ENCODE measurements around the gene IFI16. TPM values are rescaled to one million over a fixed set of nuclear protein-coding genes. Genes with fewer than 3 reads are reported as not detected.
"Not testable (repeated sequence)": the region's sequence is repeated elsewhere in the genome, so short reads cannot be mapped to it uniquely, and the experiment has no call there.

IFI16 gene
- total RNA-seq, 1 donor from 2014 or later: 160 TPM

DNA sequence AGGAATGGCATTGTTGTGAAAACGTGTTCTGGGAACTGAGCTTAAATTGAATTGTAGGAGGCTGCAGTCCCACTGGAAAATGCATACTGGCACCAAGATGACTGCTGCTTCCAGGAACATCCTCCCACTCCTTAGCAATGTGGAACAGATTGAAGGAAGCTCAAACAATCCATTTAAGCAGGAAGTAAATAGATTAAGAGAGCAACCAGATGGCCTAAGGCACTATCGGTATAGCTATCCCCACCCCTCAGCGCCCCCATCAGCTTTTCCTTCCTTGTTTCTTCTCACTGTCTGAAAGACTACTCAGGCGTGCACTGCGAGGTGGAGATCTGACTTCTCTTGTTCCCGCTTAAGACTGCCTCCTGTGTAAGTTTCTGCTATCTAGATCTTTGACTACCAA lies 4.0 kb upstream of the IFI16 start:
- ATAC-seq (no peak), DNase-seq (ENCODE audit: low spot score) (no peak)
- intact Hi-C loops (cut with DNase I): no loop called here

DNA sequence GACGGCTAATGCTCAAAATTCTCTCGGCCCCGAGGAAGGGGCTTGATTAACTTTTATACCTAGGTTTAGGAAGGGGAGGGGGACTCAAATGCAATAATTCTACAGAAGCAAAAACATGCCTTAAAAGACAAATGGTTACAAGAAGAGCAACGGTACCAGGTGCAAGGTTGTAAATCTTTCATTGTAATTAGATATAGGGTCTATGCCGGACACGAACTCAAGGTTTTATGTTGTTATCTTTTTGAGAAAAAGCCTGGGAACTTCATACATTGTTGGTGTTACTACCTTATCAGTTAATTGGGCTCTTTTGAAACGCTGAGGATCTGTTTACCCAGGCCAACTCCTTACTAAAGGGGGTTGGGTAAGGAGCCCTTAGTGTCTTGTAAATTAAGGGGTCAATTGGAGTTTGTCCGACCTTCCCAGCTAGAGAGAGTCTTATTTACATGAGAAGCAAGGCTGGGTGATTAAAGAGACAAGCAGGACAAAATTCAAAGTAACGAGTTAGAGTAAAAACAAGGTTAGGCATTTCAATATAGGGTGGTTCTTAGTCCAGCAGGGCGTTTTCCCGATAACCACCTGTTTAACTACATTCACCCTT lies 3.4 kb upstream of the IFI16 start:
- ATAC-seq; intact Hi-C loops (cut with DNase I); DNase-seq (ENCODE audit: low spot score): not testable (repeated sequence)

DNA sequence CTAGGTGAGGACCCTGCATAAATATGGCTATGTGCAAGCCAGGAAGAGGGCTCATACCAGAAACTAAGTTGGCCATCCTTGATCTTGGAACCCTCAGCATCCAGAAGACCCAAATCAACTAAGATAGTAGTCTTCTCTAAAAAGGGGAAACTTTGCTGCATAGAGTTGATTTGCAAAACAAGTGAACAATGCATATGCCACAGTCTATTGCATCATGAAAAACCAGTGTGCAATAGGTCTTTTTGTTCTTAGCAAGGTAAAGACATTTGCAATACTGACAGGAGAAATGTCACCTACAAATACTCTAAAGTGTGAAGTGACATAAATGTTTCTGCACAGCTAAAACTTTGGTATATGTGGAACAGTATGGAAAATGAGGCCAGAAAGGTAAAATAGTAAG lies 2.0 kb upstream of the IFI16 start:
- DNase-seq (ENCODE audit: low spot score) (no peak), ATAC-seq (no peak)
- intact Hi-C loops (cut with DNase I): no loop called here

DNA sequence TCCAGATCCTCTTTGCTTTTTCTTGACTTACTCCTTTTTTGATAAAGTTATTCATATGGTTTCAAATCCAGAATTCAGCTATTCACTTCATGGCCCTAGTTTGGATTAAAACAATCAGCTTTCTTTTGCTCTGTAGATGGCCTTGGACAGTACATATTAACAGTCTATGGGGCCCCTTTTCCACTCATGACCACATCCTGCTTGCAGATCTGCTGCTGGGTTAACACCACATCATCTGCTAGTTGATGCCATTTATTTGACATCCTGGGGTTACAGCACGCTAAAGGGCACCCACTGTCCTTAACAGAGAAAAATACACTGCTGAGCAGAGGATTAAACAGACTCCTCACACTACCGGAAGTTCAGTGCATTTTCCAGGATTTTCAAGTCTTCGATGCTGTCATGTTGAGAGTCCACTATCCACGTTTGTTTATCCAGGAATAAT lies 941 bp upstream of the IFI16 start:
- intact Hi-C loops (cut with DNase I): no loop called here
- ATAC-seq (peak; percentile 27), DNase-seq (ENCODE audit: low spot score) (no peak)

DNA sequence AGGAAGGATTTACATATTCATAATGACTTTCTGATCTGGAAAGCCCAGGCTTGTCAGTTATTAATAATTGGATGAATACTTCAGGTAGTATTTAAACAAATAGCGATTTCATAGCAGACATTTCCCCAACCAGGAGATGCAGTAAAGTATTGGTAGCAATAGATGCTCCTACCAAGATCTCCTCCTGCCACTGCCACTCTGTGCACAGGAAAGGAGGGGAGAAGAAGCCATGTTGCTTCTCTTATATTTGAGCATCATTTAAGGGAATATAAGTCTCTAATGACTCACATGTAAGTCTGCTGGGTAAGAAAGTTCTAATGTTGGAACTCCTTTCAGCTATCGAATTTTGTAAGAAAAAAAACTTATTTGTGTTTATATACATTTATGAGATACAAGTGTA lies 420 bp upstream of the IFI16 start:
- ATAC-seq (peak; percentile 9), DNase-seq (ENCODE audit: low spot score) (no peak)
- intact Hi-C loops (cut with DNase I): no loop called here

DNA sequence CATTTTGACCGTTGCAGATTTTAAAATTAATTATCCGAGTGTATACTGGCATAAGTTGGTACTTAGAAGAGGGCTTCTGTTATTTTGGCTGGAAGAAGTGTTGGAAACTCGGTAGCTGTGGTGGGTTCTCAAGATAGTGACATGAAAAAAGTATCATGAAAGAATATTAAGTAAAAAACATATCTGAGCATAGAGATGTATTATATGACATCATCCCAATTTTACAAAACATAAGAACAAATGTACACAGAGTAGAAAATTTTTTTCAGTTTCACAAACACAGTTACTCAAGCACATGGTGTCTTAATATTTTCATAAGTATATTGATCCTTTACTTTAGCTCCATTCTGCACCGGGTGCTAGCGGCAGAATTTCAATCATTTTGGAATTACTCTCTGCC lies 684 bp downstream of the IFI16 start:
- intact Hi-C loops (cut with DNase I): no loop called here
- DNase-seq (ENCODE audit: low spot score): no peak
- ATAC-seq: peak; percentile 1

DNA sequence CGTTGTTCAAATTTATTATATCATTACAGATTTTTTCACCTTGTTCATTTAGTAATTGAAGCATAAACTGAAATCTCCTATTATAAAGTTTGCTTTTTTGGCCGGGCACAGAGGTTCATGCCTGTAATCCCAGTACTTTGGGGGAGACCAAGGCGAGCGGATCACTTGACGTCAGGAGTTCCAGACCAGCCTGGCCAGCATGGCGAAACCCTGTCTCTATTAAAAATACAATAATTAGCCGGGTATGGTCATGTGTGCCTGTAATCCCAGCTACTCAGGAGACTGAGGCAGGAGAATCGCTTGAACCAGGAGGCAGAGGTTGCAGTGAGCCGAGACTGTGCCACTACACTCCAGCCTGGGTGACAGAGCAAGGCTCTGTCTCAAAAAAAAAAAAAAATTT lies 1.3 kb downstream of the IFI16 start:
- DNase-seq (ENCODE audit: low spot score); intact Hi-C loops (cut with DNase I): not testable (repeated sequence)
- ATAC-seq: peak; percentile 9

DNA sequence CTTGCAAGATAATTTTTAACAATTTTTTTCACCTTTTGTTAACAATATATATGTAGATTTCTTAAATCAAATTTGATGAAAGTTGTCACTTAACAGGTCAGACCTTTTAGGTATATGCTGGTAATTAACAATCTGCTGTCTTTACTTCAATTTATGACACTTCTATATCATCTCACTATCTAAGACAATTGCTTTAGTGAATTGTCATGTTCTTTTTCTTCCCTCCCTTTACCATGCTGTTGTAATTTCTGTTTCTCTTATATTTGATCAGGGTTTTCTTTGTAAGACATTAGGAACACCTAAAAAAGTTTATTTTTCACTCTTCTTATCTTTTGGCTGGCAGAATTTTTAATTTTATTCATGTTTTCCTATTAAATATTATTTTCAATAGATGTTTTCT lies 2.0 kb downstream of the IFI16 start:
- ATAC-seq: no peak
- no peak for DNase-seq (ENCODE audit: low spot score)
- intact Hi-C loops (cut with DNase I): no loop called here

DNA sequence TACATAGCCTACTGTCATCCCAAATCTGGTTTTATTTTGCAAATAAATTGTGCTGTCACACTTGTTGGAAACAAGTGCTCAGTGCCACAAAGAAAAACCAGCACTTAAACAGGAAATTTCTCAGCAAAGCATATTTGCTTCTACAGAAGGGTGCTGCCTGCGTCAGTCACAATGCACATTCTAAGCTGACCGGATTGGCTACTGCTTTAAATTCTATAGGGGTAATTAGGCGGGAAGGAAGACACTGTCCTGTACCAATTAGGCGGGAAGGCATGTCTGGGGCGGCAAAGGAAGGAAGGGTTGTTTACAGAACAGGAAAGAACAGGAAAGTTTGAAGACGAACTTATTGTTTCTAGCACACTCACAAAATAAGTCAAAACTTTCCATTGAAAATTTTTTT lies 2.8 kb downstream of the IFI16 start:
- ATAC-seq (no peak), DNase-seq (ENCODE audit: low spot score) (no peak)
- intact Hi-C loops (cut with DNase I): no loop called here

DNA sequence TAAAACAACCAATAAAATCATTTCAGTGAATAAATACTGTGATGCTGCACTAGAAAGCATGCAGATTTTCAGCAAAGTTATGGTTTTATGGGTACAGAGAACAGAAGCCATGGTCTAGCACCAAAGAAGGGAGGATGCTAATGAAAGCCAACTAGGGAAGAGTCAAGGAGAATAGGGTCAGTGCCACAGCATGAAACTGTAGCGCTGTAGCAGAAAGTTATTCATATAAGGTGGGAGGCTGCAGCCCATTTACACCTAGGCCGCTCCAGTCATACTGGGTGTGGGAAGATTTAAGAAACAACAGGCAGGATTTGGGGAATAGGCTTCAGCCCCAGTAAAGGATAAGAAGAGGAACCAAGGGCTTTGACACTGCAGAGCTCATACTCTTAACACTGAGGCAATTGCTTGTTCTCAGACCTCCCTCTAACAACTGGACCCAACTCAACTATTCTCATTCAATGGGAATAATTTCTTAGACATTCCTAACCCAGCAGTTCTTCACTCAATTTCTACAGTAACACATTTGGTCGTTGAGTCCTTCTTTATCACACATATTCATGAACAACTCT lies 4.4 kb downstream of the IFI16 start:
- DNase-seq (ENCODE audit: low spot score) (no peak), ATAC-seq (no peak)
- intact Hi-C loops (cut with DNase I): no loop called here

DNA sequence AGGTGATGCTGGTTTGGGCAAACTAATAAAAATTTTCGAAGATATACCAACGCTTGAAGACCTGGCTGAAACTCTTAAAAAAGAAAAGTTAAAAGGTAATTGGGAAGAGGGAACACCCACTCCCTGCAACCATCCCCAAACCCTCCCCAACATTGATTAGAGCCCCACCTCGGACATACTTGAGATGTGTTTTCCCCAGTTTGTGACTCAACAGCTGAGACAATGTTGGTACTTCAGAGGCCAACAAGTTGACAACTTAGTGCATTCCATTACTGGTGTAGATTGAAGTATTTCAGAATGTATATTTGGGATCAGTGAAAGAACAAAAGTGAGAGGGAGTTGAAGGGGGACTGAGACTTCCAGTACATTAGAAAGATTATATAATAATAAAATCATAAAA lies 5.1 kb downstream of the IFI16 start:
- DNase-seq (ENCODE audit: low spot score): no peak
- intact Hi-C loops (cut with DNase I): no loop called here
- ATAC-seq: no peak

DNA sequence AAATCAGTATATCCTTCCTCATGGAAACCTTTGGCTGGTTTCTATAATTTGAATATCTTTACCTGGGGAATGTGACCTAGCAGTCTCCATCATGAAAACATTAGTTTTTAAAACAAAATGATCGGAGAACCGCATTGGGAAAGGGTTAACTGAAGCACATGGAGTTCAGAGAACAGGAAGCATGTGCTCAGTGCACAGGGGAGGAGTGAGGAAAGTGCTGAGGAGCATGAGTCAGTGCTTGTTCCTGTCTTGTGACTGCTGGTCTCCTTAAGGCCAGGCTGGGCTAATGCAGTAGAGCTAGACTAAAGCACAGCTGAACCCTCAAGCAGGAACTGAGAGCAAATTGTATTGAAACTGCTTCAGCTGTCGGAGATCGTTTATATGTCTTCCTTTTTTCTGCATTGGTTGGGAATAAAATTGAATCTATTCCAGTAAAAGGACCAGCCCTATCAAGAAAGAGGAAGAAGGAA lies 5.8 kb downstream of the IFI16 start:
- DNase-seq (ENCODE audit: low spot score) (peak; percentile 64), ATAC-seq (peak; percentile 96)
- intact Hi-C loops (cut with DNase I): no loop called here

DNA sequence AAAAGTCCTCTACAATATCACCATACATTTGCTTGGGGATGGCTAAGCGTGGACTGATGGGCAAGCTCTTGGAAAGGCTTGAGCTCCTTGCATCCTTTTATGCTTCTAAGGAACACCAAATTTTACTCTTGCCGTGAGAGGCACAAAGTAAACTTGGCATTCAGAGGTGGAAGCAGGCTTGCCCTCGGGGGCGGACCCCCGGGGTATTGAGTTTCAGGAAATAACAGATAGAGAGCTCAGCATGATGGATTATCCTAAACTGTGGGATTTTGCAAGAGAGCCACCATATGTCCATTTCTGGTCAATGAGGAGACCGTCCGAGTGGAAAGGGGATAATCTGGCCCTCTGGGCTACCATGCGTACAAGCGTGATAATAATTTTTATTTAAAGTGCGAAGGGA lies 14.0 kb downstream of the IFI16 start:
- intact Hi-C loops (cut with DNase I): no loop called here
- no peak for ATAC-seq
- no peak for DNase-seq (ENCODE audit: low spot score)

DNA sequence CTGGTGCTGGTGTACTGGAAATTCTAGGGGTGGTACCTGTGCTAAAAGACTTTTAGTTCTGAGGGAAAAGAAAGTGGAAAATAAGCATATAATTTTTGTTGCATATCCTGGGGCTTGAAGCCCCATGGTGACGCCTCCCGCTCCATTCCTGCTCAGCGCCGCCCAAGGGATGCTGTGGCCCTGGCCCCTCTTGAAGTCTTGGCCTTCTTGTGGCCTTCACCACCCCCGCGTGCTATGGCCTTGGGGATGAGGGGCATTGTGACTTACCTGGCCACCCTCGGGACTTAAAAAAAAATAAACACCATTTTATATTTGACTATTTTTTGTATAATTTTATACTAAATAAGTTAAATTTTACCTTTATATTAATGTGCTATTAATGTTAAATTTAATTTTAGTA lies 15.3 kb downstream of the IFI16 start:
- no peak for ATAC-seq

DNA sequence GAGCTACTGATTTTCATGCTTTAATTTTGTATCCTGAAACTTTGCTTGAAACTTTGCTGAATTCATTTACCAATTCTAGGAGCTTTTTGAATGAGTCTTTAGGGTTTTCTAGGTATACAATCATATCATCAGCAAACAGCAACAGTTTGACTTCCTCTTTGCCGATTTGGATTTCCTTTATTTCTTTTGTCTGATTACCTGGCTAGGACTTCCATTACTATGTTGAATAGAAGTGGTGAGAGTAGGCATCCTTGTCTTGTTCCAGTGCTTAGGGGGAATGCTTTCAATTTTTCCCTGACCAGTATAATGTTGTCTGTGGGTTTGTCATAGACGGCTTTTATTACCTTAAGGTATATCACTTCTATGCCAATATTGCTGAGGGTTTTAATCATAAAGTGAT lies 17.1 kb downstream of the IFI16 start:
- ATAC-seq; intact Hi-C loops (cut with DNase I): not testable (repeated sequence)

More for the DNA sequence above, 15.3 kb downstream of the IFI16 start:
- no peak for DNase-seq (ENCODE audit: low spot score)
- intact Hi-C loops (cut with DNase I): no loop called here

DNA sequence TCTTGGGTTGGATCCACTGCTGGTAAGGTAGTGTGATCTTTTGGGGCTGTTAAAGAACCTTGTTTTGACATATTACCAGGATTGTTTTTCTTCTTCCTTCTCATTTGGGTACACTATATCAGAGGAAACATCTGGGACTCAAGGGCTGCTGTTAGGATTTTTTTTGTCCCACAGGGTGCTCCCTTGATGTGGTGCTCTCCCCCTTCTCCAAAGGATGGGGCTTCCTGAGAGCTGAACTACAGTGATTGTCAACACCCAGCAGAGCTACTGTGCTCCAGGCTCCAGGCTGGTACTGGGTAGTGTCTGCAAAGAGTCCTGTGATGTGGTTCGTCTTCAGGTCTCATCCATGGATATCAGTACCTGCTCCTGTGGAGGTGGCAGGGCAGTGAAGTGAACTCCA lies 20.6 kb downstream of the IFI16 start:
- ATAC-seq (no peak), DNase-seq (ENCODE audit: low spot score) (no peak)
- intact Hi-C loops (cut with DNase I): no loop called here

More for the DNA sequence above, 17.1 kb downstream of the IFI16 start:
- DNase-seq (ENCODE audit: low spot score): not testable (repeated sequence)

DNA sequence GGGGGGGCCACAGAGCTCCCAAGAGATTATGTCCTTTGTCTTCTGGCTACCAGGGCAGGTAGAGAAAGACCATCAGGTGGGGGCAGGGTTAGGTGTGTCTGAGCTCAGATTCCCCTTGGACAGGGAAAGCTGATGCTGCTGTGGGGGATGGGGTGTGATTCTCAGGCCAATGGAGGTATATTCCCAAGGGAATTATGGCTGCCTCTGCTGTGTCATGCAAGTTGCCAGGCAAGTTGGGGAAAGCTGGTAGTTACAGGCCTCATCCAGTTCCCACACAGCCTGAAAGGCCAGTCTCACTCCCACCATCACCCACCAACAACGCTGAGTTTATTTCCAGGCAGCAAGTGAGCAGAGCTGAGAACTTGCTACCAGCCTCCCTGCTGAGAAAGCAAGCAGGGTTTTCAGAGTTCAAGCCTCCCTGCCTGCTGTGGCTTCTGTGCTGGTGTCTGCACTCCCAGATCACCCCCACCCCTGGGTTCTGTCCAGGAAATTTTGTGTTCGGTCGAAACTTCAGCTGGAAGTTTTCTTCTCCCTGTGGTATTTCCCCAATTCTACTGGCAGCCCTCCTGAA lies 21.3 kb downstream of the IFI16 start:
- intact Hi-C loops (cut with DNase I): no loop called here
- ATAC-seq (no peak), DNase-seq (ENCODE audit: low spot score) (no peak)

DNA sequence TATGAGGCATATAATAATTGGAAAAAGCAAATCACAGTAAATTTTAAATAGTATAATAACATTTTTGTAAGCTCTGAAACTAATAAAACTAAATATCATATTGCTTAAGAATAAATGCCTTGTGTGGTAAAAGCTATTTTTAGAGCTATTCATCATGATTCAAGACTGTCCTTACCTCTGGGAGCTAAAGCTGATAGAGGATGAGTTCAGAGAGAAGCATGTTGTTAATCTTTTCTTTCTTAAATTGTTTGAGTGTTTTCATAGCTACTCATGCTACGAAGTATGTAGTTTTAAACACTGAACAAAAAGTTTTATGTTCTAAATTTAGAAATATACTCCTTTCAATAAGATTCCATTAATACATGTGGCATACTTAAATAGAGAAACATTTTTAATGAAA lies 30.5 kb downstream of the IFI16 start:
- intact Hi-C loops (cut with DNase I): no loop called here
- ATAC-seq (no peak), DNase-seq (ENCODE audit: low spot score) (no peak)

DNA sequence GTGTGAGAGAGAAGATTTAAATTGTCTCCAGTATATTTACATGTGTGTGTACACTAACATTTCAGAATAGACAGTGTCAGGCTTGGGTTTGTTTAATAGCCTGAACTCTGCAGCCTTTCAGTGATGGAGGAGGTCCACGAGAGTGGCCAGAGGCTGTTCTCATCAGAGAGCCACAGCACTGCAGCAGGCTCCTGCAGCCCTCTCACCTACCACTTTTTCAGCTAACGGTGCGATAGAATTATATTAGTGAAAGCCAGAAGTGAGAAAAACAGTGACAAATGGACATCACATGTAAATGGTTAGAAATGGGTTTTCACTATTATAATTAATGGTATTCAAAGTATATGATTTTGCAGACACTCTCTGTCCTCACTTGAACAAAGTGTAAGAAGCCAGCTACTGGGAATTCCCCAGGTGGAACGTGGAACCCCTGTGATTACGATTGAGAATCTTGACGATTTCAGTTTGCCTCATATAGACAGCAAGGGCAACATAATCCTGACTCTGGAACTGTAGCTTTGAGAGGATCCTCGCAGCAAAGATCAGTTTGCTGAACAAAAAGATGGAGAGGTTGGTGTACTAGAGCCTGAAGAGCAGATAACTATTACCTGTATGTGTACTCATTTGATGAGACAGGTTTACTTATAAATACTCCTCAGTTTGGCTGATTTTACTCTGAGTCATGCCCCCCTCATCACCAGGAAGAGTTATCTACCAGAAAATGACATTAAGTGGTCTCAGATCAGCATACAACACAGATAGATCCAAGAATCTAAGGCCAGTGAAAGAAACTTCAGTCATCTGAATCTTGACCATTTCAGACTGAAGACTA lies 31.4 kb downstream of the IFI16 start:
- intact Hi-C loops (cut with DNase I): no loop called here
- no peak for ATAC-seq
- DNase-seq (ENCODE audit: low spot score): no peak

DNA sequence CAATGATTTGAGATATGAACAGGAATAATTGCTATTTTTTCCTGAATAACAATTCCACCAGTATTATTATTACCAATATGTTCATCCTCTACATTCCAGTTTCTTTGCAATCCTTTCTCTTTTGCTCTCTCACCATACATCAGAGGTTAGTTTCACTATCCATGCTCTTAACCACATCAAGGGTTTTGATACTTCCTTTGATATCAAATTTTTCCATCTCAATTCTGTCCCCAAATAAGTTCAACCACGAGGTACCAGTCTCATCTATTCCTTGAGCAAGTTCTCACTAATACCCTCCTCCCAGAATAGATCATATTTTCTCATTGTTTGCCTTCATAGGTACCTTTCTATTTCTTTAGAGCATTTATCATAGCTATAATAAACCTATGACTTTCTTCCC lies 36.8 kb downstream of the IFI16 start:
- DNase-seq (ENCODE audit: low spot score); ATAC-seq; intact Hi-C loops (cut with DNase I): not testable (repeated sequence)
